B cell (primary cell): ENCODE data around the gene LIN7A.

ENCODE experiments used
- CTCF ChIP-seq: fragments of 200-600 bp; IDR thresholded peaks from one replicate; pipeline ENCODE4 v1.8.0; 2022; ENCODE audit warnings: antibody characterized with exemption, mild to moderate bottlenecking
- EZH2 ChIP-seq: IDR thresholded peaks from 2 replicates; pipeline ENCODE4 v1.6.1; 2012; ENCODE audit warnings: borderline replicate concordance, low read depth, mild to moderate bottlenecking, moderate library complexity, low read length; ENCODE audit not compliant: insufficient read depth, poor library complexity, severe bottlenecking

- TF ChIP-seq EZH2 (no peak), CTCF (no peak)
These were observed 41.5 kb upstream of the LIN7A start for GRCh38 chr12:80979251-80979650.
